CD4-positive, alpha-beta T cell treated with Interleukin-12 subunit alpha and Interleukin-12 subunit beta, for 1 hour (primary cell): ENCODE data around the gene HNRNPM.
"Not testable (repeated sequence)": the region's sequence is repeated elsewhere in the genome, so short reads cannot be mapped to it uniquely, and the experiment has no call there.

Source experiments
- DNase-seq: peaks from one replicate; pipeline ENCODE4 v3.0.0-alpha.2; 2020

Gene HNRNPM

DNA sequence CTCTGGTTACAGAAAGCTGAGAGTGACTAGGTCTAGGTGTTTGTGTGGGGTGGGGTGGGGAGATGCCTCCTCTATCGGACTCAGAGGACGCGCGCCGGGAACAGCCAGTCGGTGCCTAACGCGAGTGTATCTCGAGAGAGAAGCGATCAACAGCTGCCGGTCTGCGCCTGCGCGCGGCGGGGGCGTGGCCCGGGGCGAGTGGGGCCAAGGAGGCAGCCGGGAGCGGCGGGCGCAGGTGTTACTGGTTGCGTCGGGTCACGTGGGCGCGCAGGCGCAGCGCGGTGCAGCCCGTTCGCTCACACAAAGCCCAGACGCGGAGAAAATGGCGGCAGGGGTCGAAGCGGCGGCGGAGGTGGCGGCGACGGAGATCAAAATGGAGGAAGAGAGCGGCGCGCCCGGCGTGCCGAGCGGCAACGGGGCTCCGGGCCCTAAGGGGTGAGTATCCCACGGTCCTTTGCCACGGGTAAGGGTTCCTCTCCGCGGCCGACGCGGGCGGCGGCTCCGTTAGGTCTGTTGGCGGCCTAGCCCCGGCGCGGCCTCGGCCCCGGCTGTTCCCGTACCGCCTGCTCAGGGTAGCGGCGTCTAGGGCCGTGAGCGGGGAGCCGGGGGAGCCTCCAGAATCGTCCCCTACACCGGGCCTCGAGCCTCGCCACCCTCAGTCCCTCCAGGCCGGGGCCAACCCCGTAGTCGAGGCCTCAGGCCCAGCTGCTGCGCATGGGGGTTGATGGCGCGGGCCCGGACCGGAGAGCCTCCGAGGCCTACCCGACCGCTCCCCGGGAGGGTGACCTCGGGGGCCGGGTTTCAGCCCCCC, at the start of gene HNRNPM:
Gene HNRNPM, plus strand, starts transcription at position 299 of the 811 bp plus-strand sequence. Its CDS starts 24 bp downstream, at position 323.
- peak; percentile 100 for DNase-seq

DNA sequence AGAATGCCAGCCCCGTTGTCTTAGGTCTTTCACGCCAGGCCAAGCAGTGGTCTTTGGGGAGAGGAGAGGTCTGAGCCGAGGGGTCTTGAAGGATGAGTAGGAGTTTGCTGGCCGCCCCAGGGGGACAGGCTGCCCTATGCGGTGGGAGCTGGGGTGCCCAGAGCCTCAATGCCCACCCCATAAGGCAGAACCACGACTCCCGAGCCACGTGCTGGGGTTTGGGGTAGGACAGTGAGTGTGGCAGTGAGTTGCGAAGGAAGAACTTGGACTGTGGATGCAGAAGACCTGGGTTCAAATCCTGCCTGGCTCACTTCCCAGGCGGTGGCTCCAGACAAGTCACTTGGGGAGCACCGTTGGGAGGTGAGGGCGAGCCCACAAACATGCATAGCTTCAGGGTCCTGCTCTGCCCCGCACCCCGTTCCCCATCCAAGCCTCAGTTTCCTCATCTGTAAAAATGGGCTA, 49.1 kb upstream of the HNRNPM start:
- no peak for DNase-seq

DNA sequence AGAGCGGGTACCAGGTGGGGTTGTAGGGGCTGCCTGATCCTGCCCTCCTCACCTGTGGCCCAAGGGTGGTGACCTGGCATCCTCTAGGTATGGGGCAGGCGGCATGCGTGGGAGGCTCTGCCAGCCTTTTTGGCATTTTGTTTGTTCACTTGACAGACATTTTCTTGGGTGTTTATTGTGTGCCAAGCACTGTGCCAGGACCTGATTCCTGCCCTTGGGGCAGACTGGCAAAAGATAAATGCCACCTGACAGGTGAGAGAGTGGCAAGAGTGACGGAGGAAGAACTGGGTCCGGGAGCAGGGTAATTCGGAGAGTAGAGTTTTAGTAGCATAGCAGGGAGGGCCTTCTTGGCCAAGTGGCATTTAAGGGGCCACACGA, 48.6 kb upstream of the HNRNPM start:
- DNase-seq = no peak

DNA sequence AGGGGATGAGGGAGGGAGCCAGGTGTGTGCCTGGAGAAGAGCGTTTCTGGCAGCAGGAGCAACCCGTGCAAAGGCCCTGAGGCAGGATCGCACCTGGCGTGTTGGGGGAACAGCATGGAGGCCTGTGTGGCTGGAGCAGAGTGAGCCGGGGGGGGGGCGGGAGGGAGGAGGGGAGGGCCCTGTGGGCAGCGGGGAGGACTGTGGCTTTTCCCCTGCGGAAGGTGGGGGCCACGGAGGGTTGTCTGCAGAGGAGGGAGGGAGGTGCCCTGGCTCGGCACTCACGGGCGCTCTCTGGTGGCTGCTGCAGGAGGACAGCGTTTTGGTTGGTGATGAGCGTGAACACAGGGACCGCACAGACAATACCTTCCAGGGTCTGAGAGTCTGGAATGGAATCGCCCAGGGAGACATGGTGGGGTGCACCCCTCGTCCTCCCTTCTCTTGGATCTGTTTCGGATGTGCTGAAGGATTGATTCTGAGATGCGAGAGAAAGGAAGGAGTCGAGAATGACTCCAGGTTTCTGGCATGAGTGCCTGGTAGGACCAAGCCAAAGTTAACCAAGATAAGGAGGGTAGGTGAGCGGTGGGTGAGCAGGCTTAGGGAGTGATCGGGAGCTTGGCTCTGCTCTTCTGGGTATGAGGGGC, 48.1 kb upstream of the HNRNPM start:
- peak; percentile 85 for DNase-seq

GRCh38 chr19:8397271-8397670, 47.5 kb upstream of the HNRNPM start:
- no peak for DNase-seq

GRCh38 chr19:8397746-8398310, 46.9 kb upstream of the HNRNPM start:
- no peak for DNase-seq

GRCh38 chr19:8398311-8398771, 46.4 kb upstream of the HNRNPM start:
- DNase-seq = no peak

- DNase-seq = no peak
Observed at GRCh38 chr19:8399681-8400188, 45.0 kb upstream of the HNRNPM start.

DNA sequence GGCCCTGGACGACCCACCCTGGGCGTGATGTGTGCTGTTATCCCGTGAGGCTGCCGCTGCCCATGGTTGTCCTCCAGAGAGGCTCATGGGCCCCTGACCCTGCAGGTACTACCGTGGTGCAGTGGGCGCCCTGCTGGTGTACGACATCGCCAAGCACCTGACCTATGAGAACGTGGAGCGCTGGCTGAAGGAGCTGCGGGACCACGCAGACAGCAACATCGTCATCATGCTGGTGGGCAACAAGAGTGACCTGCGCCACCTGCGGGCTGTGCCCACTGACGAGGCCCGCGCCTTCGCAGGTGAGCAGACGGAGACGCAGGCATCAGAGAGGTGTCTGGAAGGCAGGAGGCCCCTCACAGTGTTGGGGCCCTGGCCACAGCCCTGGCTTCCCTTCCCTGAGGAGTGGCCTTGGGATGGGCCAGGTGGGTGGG, 42.8 kb upstream of the HNRNPM start:
- DNase-seq = no peak

DNA sequence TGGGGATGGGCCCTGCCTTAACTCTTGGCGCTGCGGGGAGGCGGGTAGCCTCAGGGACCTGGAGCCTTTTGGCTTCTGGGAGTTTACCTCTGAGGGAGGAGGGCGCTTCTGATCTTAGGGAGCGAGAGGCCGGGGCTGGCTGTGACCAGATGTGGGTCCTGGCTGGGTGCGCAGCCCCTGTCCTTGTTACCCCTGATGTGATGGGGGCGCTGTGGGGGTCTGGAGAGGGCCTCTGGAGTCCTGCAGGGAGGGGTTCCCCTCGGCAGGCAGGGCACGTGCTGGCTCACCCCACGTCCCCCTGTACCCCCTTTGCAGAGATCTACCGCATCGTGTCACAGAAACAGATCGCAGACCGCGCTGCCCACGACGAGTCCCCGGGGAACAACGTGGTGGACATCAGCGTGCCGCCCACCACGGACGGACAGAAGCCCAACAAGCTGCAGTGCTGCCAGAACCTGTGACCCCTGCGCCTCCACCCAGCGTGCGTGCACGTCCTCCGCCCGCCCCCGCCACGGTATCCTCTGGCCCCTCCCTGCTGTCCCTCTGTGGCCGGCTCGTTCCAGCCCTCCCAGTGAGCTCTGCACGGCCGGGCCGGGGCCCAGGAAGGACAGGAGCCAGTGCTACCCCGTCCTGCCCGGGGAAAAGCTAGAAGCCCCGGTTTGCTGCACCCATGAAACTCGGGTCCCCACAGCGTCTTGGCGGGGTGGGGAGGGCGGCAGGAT, 41.5 kb upstream of the HNRNPM start:
- no peak for DNase-seq

DNA sequence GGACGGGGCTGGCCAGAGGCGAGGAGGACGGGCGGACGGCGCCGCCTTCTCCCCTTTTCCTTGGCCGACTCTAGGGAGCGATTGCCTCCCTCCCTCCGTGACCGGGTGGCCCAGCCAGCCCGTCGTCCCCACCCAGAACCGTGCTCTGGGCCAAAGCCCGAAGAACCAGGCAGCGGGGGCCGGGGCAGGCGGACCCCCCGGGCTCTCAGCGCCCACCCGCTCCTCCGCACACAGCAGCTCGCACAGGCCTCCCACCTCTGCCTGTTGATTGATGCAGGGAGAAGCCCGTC, 41.0 kb upstream of the HNRNPM start:
- no peak for DNase-seq

GRCh38 chr19:8404391-8405151, 40.2 kb upstream of the HNRNPM start:
- no peak for DNase-seq

GRCh38 chr19:8410718-8411117, 34.1 kb upstream of the HNRNPM start:
- not testable (repeated sequence) for DNase-seq

DNA sequence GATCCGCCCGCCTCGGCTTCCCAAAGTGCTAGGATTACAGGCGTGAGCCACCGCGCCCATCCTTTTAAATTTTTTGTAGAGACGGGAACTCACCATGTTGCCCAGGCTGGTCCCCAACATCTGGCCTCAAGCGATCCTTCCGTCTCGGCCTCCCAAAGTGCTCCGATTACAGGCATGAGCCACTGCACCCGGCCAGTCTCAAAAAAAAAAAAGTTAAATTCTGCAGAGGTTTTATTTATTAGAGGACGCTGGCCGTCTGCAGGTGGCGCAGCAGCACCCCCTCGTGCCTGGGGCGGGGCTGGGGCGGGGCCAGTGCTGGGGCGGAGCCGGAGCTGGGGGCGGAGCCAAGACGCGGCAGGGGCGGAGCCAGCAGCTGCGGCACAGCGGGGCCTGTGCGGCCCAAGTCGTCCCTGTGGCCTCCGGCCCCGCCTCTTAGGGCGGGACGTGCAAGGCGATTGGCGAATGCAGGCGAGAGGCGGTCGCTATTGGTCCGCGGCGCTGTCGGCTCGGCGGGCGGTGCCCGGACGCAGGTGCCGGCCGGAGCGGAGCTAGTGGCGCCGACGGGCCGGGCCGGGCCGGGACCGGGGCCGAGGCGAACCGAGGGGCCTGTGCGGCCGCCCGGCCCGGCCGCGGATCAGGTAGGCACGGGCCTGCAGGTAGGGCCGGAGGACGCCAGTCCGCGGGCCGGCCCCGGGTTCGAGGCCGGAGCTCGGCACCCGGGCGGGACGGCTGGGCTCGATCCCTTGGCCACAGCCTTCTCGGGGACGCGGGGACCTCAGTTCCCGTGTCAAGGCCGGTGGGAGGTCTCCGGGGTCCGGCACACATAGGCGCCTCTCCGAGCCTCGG, 31.8 kb upstream of the HNRNPM start, which contains the start of gene MARCHF2:
Gene MARCHF2, plus strand, starts transcription at position 523 of the 846 bp plus-strand sequence. CDS start 8,536 bp downstream, outside the sequence.
- peak; percentile 98 for DNase-seq

DNA sequence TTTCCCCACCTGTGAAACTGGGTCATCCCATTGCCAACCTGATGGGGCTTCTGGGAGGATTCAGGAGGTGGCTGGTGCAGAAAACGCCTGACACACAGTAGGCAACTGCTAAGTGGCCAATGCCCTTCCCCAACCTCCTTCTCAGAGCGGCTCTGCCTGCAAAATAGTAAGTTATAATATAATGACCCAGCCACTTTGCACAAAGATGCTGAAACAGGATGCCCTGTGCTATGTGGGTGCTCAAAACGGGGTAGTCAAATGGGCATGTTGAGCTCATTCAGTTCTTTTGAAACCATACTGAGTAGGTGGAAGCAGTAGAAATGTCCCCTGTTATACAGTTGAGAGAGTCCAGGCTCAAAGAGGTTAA, 31.2 kb upstream of the HNRNPM start:
- no peak for DNase-seq

DNA sequence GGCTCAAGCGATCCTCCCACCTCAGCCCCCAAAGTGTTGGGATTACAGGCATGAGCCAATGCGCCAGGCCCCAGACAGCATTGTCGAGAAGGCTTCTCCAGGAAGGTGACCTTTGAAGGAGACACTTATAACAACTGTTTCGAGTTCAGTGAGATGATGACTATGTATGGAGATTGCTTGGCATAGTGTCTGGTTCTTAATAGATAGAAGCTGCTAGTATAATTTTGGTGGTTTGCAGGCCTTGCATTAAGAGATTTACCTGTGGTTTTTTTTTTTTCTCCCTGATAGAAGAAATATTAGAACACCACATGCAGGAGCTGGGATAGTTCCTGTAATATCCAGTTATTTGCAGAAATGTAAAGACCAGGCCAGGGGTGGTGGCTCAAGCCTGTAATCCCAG, 28.0 kb upstream of the HNRNPM start:
- no peak for DNase-seq

GRCh38 chr19:8421484-8422461, 23.0 kb upstream of the HNRNPM start:
- no peak for DNase-seq

- no peak for DNase-seq
Observed at GRCh38 chr19:8423817-8424223, 21.0 kb upstream of the HNRNPM start.

DNA sequence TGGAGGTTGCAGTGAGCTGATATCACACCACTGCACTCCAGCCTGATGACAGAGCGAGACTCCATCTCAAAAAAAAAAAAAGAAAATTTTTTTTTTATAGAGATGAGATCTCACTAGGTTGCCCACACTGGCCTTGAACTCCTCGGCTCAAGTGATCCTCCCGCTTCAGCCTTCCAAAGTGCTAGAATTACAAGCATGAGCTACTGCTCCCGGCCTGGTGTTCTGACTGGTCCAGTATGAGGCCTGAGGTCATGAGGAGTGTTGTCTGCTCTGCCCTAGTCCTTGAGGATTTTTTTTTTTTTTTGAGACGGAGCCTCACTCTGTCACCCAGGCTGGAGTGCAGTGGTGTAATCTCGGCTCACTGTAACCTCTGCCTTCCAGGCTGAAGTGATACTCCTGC, 19.4 kb upstream of the HNRNPM start:
- DNase-seq = not testable (repeated sequence)

GRCh38 chr19:8426283-8426682, 18.5 kb upstream of the HNRNPM start:
- no peak for DNase-seq
